SU-DHL-6 (cell line): ENCODE results near the gene LIPK.

Experiments used
- H2AFZ ChIP-seq: fragments of 200-600 bp; sonication (generic); 2 replicates; pipeline ENCODE4 v1.6.1; 2014; ENCODE audit warnings: low read depth, mild to moderate bottlenecking, moderate library complexity, mixed read lengths, antibody characterized with exemption, low read length; ENCODE audit not compliant: severe bottlenecking
- H3F3A ChIP-seq: fragments of 200-600 bp; shearing (Covaris generic); 2 replicates; pipeline ENCODE4 v1.6.0; 2016; ENCODE audit warnings: antibody characterized with exemption, mild to moderate bottlenecking; ENCODE audit not compliant: insufficient read depth
- H3K27ac ChIP-seq: fragments of 200-600 bp; sonication (generic); 2 replicates; pipeline ENCODE4 v1.5.1; 2016; ENCODE audit warnings: low read depth, mild to moderate bottlenecking, low read length, moderate library complexity, mixed read lengths
- H3K27me3 ChIP-seq: fragments of 200-600 bp; sonication (generic), shearing (Covaris generic); 2 replicates; pipeline ENCODE4 v1.6.0; 2014; ENCODE audit warnings: mild to moderate bottlenecking, low read length
- H3K36me3 ChIP-seq: fragments of 200-600 bp; sonication (generic); 2 replicates; pipeline ENCODE4 v1.6.1; 2014; ENCODE audit warnings: mild to moderate bottlenecking, low read length, mixed read lengths
- H3K4me2 ChIP-seq: fragments of 300-600, 200-600 bp; shearing (Covaris generic), sonication (generic); 2 replicates; pipeline ENCODE4 v1.6.0; 2014; ENCODE audit warnings: low read length, low read depth, mild to moderate bottlenecking; ENCODE audit not compliant: poor library complexity, severe bottlenecking
- H3K4me3 ChIP-seq: fragments of 200-600 bp; sonication (generic); 2 replicates; pipeline ENCODE4 v1.5.1; 2014; ENCODE audit warnings: antibody characterized with exemption, low read length, mild to moderate bottlenecking, mixed read lengths; ENCODE audit not compliant: insufficient read depth, poor library complexity, severe bottlenecking
- H3K79me2 ChIP-seq: fragments of 200-600 bp; sonication (generic); 2 replicates; pipeline ENCODE4 v1.6.1; 2014; ENCODE audit warnings: mild to moderate bottlenecking, low read length, moderate library complexity; ENCODE audit not compliant: insufficient read depth
- H3K9ac ChIP-seq: fragments of 200-600 bp; sonication (generic); 2 replicates; pipeline ENCODE4 v1.7.0; 2014; ENCODE audit warnings: mild to moderate bottlenecking, low read length
- H3K9me2 ChIP-seq: fragments of 200-600 bp; sonication (generic); replicated peaks from 2 replicates; pipeline ENCODE4 v1.6.1; 2014; ENCODE audit warnings: low read length; ENCODE audit not compliant: insufficient read depth
- H3K9me3 ChIP-seq: fragments of 200-600 bp; sonication (generic); 2 replicates; pipeline ENCODE4 v1.6.1; 2014; ENCODE audit warnings: low read length, mixed read lengths; ENCODE audit not compliant: insufficient read depth
- H4K20me1 ChIP-seq: fragments of 200-600 bp; sonication (generic); 2 replicates; pipeline ENCODE4 v1.6.1; 2014; ENCODE audit warnings: low read depth, mild to moderate bottlenecking, antibody characterized with exemption, low read length, moderate library complexity, mixed read lengths
- EZH2phosphoT487 ChIP-seq: fragments of 200-600 bp; sonication (generic), shearing (Covaris generic); conservative IDR thresholded peaks from 2 replicates; pipeline ENCODE4 v1.6.1; 2018; ENCODE audit warnings: mild to moderate bottlenecking, antibody characterized with exemption, low read length, moderate library complexity, mixed read lengths
- TF ChIP-seq, protein P1 (sequence below): fragments of 200-600 bp; sonication (generic); IDR thresholded peaks from one replicate; pipeline ENCODE4 v1.5.1; 2017; ENCODE audit warnings: antibody characterized with exemption, mild to moderate bottlenecking, low read length, moderate library complexity; ENCODE audit not compliant: insufficient read depth, poor library complexity, severe bottlenecking

Gene LIPK

GRCh38 chr10:88715517-88715916, 9.5 kb downstream of the LIPK start:
- Histone ChIP-seq H3K4me3 (no peak overlapping the region), H3K27me3 (no peaks in the 10 kb centered on the region), H3K9me3 (no peaks in the 10 kb centered on the region), H3K4me2 (no peak overlapping the region), H3K27ac (no peak overlapping the region), H3K79me2 (no peaks in the 10 kb centered on the region), H3K9ac (no peak overlapping the region), H4K20me1 (no peaks in the 10 kb centered on the region), H3K36me3 (no peaks in the 10 kb centered on the region), H2AFZ (no peak overlapping the region), H3F3A (no peaks in the 10 kb centered on the region), H3K9me2 (no peaks in the 10 kb centered on the region)
- TF ChIP-seq, protein P1, sequence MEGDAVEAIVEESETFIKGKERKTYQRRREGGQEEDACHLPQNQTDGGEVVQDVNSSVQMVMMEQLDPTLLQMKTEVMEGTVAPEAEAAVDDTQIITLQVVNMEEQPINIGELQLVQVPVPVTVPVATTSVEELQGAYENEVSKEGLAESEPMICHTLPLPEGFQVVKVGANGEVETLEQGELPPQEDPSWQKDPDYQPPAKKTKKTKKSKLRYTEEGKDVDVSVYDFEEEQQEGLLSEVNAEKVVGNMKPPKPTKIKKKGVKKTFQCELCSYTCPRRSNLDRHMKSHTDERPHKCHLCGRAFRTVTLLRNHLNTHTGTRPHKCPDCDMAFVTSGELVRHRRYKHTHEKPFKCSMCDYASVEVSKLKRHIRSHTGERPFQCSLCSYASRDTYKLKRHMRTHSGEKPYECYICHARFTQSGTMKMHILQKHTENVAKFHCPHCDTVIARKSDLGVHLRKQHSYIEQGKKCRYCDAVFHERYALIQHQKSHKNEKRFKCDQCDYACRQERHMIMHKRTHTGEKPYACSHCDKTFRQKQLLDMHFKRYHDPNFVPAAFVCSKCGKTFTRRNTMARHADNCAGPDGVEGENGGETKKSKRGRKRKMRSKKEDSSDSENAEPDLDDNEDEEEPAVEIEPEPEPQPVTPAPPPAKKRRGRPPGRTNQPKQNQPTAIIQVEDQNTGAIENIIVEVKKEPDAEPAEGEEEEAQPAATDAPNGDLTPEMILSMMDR = no peak
- no peak for TF ChIP-seq EZH2phosphoT487

GRCh38 chr10:88721392-88721791, 15.3 kb downstream of the LIPK start:
- no peak overlapping the region for H3K27ac ChIP-seq
- H3F3A ChIP-seq = no peaks in the 10 kb centered on the region
- H3K9me2 ChIP-seq = no peaks in the 10 kb centered on the region
- no peak overlapping the region for H3K9ac ChIP-seq
- H3K4me3 ChIP-seq = no peak overlapping the region
- no peak overlapping the region for H3K4me2 ChIP-seq
- no peak overlapping the region for H2AFZ ChIP-seq
- H4K20me1 ChIP-seq = no peaks in the 10 kb centered on the region
- H3K27me3 ChIP-seq = no peaks in the 10 kb centered on the region
- H3K36me3 ChIP-seq = no peaks in the 10 kb centered on the region
- H3K9me3 ChIP-seq = no peaks in the 10 kb centered on the region
- TF ChIP-seq EZH2phosphoT487 = no peak
- TF ChIP-seq, protein P1 = no peak
- no peaks in the 10 kb centered on the region for H3K79me2 ChIP-seq

DNA sequence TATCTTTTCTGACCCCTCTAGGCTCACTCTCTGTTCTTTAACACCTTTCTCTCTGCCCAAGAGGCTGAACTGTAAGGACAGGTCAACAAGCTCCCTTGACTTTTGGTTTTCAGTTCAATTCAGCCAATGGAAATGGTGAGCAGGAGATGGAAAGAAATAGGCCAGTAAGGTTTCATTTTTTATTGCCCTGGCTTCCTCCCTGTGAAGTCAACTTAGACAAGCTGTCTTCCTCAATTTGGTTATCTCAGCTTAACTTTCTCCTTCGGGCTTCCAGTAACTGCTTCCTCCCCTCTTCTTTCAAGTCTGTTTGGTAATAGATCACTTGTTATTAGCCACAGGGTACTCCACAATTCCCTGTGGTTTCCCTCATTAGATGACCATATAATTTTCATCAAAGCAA, 19.7 kb downstream of the LIPK start:
- H4K20me1 ChIP-seq = no peaks in the 10 kb centered on the region
- no peak for TF ChIP-seq EZH2phosphoT487
- TF ChIP-seq, protein P1 = no peak
- H3K9me2 ChIP-seq = no peaks in the 10 kb centered on the region
- H3K27me3 ChIP-seq = no peaks in the 10 kb centered on the region
- H2AFZ ChIP-seq = no peak overlapping the region
- H3K4me3 ChIP-seq = no peak overlapping the region
- no peaks in the 10 kb centered on the region for H3F3A ChIP-seq
- no peak overlapping the region for H3K27ac ChIP-seq
- H3K79me2 ChIP-seq = no peaks in the 10 kb centered on the region
- no peaks in the 10 kb centered on the region for H3K9me3 ChIP-seq
- no peak overlapping the region for H3K9ac ChIP-seq
- no peak overlapping the region for H3K4me2 ChIP-seq
- no peaks in the 10 kb centered on the region for H3K36me3 ChIP-seq
